GM23338 (cell line): Measurements from ENCODE around the gene GPR32. TPM values are rescaled to one million over a fixed set of nuclear protein-coding genes. Genes with fewer than 3 reads are reported as not detected.

Source experiments
- ATAC-seq: fragments of 200-7000 bp; cut with Tn5 transposase; 3 replicates; pipeline ENCODE4 v1.9.1; 2020
- DNase-seq: peaks from one replicate; pipeline ENCODE4 v3.0.0-alpha.2; 2015; ENCODE audit warnings: low spot score
- H2AFZ ChIP-seq: fragments of 200-600 bp; sonication (generic); 2 replicates; pipeline ENCODE4 v1.8.0; 2016; ENCODE audit warnings: antibody characterized with exemption, mild to moderate bottlenecking, moderate library complexity
- H3F3A ChIP-seq: fragments of 200-600 bp; sonication (generic); replicated peaks from 2 replicates; pipeline ENCODE4 v1.8.0; 2017; ENCODE audit warnings: antibody characterized with exemption, mixed run types, low read depth
- H3K27ac ChIP-seq: fragments of 200-600 bp; sonication (generic); 2 replicates; pipeline ENCODE4 v1.6.1; 2016; ENCODE audit warnings: low read depth
- H3K27me3 ChIP-seq: fragments of 200-600 bp; sonication (generic); 2 replicates; pipeline ENCODE4 v1.8.0; 2016; ENCODE audit warnings: mild to moderate bottlenecking, mixed run types, moderate library complexity; ENCODE audit not compliant: insufficient read depth
- H3K36me3 ChIP-seq: fragments of 200-600 bp; sonication (generic); 2 replicates; pipeline ENCODE4 v1.8.0; 2016; ENCODE audit warnings: mild to moderate bottlenecking; ENCODE audit not compliant: insufficient read depth
- H3K4me1 ChIP-seq: fragments of 200-600 bp; sonication (generic); 2 replicates; pipeline ENCODE4 v1.8.0; 2016; ENCODE audit warnings: mild to moderate bottlenecking, moderate library complexity; ENCODE audit not compliant: insufficient read depth
- H3K4me2 ChIP-seq: fragments of 200-600 bp; sonication (generic); 2 replicates; pipeline ENCODE4 v1.7.1; 2017; ENCODE audit warnings: mixed run types
- H3K4me3 ChIP-seq: fragments of 200-600 bp; sonication (generic); 2 replicates; pipeline ENCODE4 v1.6.1; 2016; ENCODE audit warnings: mixed run types
- H3K79me2 ChIP-seq: fragments of 200-600 bp; sonication (generic); replicated peaks from 2 replicates; pipeline ENCODE4 v1.8.0; 2017; ENCODE audit warnings: mild to moderate bottlenecking; ENCODE audit not compliant: insufficient read depth
- H3K9me2 ChIP-seq: fragments of 200-600 bp; sonication (generic); 2 replicates; pipeline ENCODE4 v1.8.0; 2017; ENCODE audit not compliant: insufficient read depth
- H4K20me1 ChIP-seq: fragments of 200-600 bp; sonication (generic); replicated peaks from 2 replicates; pipeline ENCODE4 v1.8.0; 2017; ENCODE audit warnings: mild to moderate bottlenecking; ENCODE audit not compliant: insufficient read depth
- H3K27ac Mint-ChIP-seq: 2 replicates; pipeline ENCODE4 v1.8.0; 2020; ENCODE audit warnings: inconsistent platforms, mild to moderate bottlenecking, moderate library complexity, mixed read lengths
- H3K27me3 Mint-ChIP-seq: 3 replicates; pipeline ENCODE4 v1.8.0; 2022; ENCODE audit warnings: low read depth, mild to moderate bottlenecking, moderate library complexity, mixed read lengths, inconsistent platforms; ENCODE audit not compliant: insufficient read depth, poor library complexity
- H3K36me3 Mint-ChIP-seq: 3 replicates; pipeline ENCODE4 v1.8.0; 2021; ENCODE audit warnings: low read depth, mild to moderate bottlenecking, inconsistent platforms, moderate library complexity, mixed read lengths
- H3K4me1 Mint-ChIP-seq: 3 replicates; pipeline ENCODE4 v1.8.0; 2020; ENCODE audit warnings: mild to moderate bottlenecking, inconsistent platforms, mixed read lengths
- H3K4me3 Mint-ChIP-seq: 3 replicates; pipeline ENCODE4 v1.8.0; 2021; ENCODE audit warnings: moderate library complexity, mild to moderate bottlenecking, inconsistent platforms, mixed read lengths
- H3K9me3 Mint-ChIP-seq: 3 replicates; pipeline ENCODE4 v1.8.0; 2020; ENCODE audit warnings: moderate library complexity, mild to moderate bottlenecking, inconsistent platforms, mixed read lengths
- CREB1 ChIP-seq: fragments of 250-450 bp; sonication (Bioruptor Pico); IDR thresholded peaks from 2 replicates; pipeline ENCODE4 v1.5.0; 2020; ENCODE audit warnings: low read depth, mild to moderate bottlenecking, moderate library complexity
- EZH2 ChIP-seq: fragments of 200-600 bp; sonication (generic); IDR thresholded peaks from one replicate; pipeline ENCODE4 v1.8.0; 2017; ENCODE audit warnings: antibody characterized with exemption, mild to moderate bottlenecking, low read depth; ENCODE audit not compliant: unreplicated experiment
- EZH2phosphoT487 ChIP-seq: fragments of 200-600 bp; sonication (generic); IDR thresholded peaks from one replicate; pipeline ENCODE4 v1.8.1; 2018; ENCODE audit warnings: antibody characterized with exemption; ENCODE audit not compliant: unreplicated experiment
- JUNB ChIP-seq: IDR thresholded peaks from one replicate; pipeline ENCODE4 v1.6.1; 2016; ENCODE audit warnings: antibody characterized with exemption; ENCODE audit not compliant: unreplicated experiment
- NANOG ChIP-seq: IDR thresholded peaks from 2 replicates; pipeline ENCODE4 v1.6.1; 2016; ENCODE audit warnings: antibody characterized with exemption, borderline replicate concordance
- POLR2AphosphoS5 ChIP-seq: IDR thresholded peaks from 2 replicates; pipeline ENCODE4 v1.6.1; 2016; ENCODE audit warnings: antibody characterized with exemption, low read depth
- STAT1 ChIP-seq: IDR thresholded peaks from one replicate; pipeline ENCODE4 v1.6.1; 2016; ENCODE audit warnings: antibody characterized with exemption; ENCODE audit not compliant: unreplicated experiment
- ZNF114 ChIP-seq: fragments of 250-450 bp; sonication (Bioruptor Pico); IDR thresholded peaks from 2 replicates; pipeline ENCODE4 v1.5.0; 2020; ENCODE audit warnings: mild to moderate bottlenecking, moderate library complexity
- ZNF331 ChIP-seq: fragments of 250-450 bp; sonication (Bioruptor Pico); IDR thresholded peaks from 2 replicates; pipeline ENCODE4 v1.5.0; 2020; ENCODE audit warnings: low read depth, mild to moderate bottlenecking, moderate library complexity
- polyA plus RNA-seq: library from polyadenylated mRNA; unstranded; fragments of >200 nt; fragmentation: Nextera tagmentation; extraction: Ambion mirVana; gene quantifications from 2 replicates; pipeline ENCODE4 v1.2.1, GENCODE V29; 2016
- total RNA-seq: library from RNA; depleted of rRNA; stranded (reverse); fragments of >200 nt; shearing (Covaris generic); gene quantifications from 2 replicates; pipeline ENCODE4 v1.2.3, GENCODE V29; 2014
- TF ChIP-seq, protein P1 (sequence below), 2 experiments: fragments of 200-600 bp in 1 of 2; sonication (generic) in 1 of 2; conservative IDR thresholded peaks; 2 replicates each; pipeline versions ENCODE4 v1.5.1 to v1.6.1; 2016 to 2017; ENCODE audit warnings: antibody characterized with exemption in 2 of 2, low read depth in 2 of 2, mild to moderate bottlenecking in 2 of 2, moderate library complexity in 1 of 2
- TF ChIP-seq, protein P2 (sequence below): fragments of 250-450 bp; sonication (Bioruptor Pico); IDR thresholded peaks from 2 replicates; pipeline ENCODE4 v1.5.0; 2020; ENCODE audit warnings: mild to moderate bottlenecking, moderate library complexity
- TF ChIP-seq, protein P3 (sequence below): IDR thresholded peaks from one replicate; pipeline ENCODE4 v1.6.1; 2018; ENCODE audit warnings: antibody characterized with exemption; ENCODE audit not compliant: unreplicated experiment
- TF ChIP-seq, protein P4 (sequence below): IDR thresholded peaks from 2 replicates; pipeline ENCODE4 v1.6.1; 2016; ENCODE audit warnings: antibody characterized with exemption

Gene GPR32
- total and polyA plus RNA-seq, 2 experiments from 2014 or later = not detected

DNA sequence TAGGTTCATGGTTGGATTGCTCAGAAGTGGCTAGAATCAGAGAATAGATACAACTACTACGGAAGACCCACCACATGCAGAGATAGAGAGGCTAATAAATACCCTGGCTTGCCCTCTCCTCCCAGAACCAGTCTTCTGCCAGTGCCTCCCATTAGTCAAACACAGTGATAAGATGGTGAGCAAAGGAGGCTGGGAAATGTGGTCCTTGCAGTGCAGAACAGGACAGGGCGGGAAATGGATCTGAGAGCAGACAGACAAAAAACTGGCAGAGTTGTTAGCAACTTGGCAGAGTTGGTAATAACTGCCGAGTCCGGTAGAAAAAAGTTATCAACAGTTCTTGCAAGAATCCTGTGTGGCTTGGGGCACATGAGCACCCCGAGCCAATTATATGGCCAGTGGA, 44.6 kb downstream of the GPR32 start:
- H3K4me1 ChIP-seq = peaks cover 7% of the 10 kb centered on the region; the same call in 1 of the 2 replicates
- peaks cover 22% of the 10 kb centered on the region for H3K27me3 Mint-ChIP-seq
- no peaks in the 10 kb centered on the region for H3K9me2 ChIP-seq
- H3K4me3 ChIP-seq = no peak overlapping the region
- no peak for DNase-seq
- H3K36me3 ChIP-seq = no peaks in the 10 kb centered on the region
- H3F3A ChIP-seq = no peaks in the 10 kb centered on the region
- no peak for ATAC-seq
- TF ChIP-seq POLR2AphosphoS5 = no peak
- TF ChIP-seq EZH2 = no peak
- TF ChIP-seq, protein P1, sequence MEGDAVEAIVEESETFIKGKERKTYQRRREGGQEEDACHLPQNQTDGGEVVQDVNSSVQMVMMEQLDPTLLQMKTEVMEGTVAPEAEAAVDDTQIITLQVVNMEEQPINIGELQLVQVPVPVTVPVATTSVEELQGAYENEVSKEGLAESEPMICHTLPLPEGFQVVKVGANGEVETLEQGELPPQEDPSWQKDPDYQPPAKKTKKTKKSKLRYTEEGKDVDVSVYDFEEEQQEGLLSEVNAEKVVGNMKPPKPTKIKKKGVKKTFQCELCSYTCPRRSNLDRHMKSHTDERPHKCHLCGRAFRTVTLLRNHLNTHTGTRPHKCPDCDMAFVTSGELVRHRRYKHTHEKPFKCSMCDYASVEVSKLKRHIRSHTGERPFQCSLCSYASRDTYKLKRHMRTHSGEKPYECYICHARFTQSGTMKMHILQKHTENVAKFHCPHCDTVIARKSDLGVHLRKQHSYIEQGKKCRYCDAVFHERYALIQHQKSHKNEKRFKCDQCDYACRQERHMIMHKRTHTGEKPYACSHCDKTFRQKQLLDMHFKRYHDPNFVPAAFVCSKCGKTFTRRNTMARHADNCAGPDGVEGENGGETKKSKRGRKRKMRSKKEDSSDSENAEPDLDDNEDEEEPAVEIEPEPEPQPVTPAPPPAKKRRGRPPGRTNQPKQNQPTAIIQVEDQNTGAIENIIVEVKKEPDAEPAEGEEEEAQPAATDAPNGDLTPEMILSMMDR (conservative IDR thresholded peaks at IDR 0.05; ENCODE audit: low read depth in 2 of 2) = no peak
- no peak for TF ChIP-seq EZH2phosphoT487
- no peak for TF ChIP-seq STAT1
- no peak for TF ChIP-seq CREB1 (CRISPR knock-in tag)
- TF ChIP-seq, protein P2, sequence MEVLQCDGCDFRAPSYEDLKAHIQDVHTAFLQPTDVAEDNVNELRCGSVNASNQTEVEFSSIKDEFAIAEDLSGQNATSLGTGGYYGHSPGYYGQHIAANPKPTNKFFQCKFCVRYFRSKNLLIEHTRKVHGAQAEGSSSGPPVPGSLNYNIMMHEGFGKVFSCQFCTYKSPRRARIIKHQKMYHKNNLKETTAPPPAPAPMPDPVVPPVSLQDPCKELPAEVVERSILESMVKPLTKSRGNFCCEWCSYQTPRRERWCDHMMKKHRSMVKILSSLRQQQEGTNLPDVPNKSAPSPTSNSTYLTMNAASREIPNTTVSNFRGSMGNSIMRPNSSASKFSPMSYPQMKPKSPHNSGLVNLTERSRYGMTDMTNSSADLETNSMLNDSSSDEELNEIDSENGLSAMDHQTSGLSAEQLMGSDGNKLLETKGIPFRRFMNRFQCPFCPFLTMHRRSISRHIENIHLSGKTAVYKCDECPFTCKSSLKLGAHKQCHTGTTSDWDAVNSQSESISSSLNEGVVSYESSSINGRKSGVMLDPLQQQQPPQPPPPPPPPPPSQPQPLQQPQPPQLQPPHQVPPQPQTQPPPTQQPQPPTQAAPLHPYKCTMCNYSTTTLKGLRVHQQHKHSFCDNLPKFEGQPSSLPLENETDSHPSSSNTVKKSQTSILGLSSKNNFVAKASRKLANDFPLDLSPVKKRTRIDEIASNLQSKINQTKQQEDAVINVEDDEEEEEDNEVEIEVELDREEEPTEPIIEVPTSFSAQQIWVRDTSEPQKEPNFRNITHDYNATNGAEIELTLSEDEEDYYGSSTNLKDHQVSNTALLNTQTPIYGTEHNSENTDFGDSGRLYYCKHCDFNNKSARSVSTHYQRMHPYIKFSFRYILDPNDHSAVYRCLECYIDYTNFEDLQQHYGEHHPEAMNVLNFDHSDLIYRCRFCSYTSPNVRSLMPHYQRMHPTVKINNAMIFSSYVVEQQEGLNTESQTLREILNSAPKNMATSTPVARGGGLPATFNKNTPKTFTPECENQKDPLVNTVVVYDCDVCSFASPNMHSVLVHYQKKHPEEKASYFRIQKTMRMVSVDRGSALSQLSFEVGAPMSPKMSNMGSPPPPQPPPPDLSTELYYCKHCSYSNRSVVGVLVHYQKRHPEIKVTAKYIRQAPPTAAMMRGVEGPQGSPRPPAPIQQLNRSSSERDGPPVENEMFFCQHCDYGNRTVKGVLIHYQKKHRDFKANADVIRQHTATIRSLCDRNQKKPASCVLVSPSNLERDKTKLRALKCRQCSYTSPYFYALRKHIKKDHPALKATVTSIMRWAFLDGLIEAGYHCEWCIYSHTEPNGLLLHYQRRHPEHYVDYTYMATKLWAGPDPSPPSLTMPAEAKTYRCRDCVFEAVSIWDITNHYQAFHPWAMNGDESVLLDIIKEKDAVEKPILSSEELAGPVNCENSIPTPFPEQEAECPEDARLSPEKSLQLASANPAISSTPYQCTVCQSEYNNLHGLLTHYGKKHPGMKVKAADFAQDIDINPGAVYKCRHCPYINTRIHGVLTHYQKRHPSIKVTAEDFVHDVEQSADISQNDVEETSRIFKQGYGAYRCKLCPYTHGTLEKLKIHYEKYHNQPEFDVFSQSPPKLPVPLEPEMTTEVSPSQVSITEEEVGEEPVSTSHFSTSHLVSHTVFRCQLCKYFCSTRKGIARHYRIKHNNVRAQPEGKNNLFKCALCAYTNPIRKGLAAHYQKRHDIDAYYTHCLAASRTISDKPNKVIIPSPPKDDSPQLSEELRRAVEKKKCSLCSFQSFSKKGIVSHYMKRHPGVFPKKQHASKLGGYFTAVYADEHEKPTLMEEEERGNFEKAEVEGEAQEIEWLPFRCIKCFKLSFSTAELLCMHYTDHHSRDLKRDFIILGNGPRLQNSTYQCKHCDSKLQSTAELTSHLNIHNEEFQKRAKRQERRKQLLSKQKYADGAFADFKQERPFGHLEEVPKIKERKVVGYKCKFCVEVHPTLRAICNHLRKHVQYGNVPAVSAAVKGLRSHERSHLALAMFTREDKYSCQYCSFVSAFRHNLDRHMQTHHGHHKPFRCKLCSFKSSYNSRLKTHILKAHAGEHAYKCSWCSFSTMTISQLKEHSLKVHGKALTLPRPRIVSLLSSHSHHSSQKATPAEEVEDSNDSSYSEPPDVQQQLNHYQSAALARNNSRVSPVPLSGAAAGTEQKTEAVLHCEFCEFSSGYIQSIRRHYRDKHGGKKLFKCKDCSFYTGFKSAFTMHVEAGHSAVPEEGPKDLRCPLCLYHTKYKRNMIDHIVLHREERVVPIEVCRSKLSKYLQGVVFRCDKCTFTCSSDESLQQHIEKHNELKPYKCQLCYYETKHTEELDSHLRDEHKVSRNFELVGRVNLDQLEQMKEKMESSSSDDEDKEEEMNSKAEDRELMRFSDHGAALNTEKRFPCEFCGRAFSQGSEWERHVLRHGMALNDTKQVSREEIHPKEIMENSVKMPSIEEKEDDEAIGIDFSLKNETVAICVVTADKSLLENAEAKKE (CRISPR knock-in tag) = no peak
- TF ChIP-seq, protein P3, sequence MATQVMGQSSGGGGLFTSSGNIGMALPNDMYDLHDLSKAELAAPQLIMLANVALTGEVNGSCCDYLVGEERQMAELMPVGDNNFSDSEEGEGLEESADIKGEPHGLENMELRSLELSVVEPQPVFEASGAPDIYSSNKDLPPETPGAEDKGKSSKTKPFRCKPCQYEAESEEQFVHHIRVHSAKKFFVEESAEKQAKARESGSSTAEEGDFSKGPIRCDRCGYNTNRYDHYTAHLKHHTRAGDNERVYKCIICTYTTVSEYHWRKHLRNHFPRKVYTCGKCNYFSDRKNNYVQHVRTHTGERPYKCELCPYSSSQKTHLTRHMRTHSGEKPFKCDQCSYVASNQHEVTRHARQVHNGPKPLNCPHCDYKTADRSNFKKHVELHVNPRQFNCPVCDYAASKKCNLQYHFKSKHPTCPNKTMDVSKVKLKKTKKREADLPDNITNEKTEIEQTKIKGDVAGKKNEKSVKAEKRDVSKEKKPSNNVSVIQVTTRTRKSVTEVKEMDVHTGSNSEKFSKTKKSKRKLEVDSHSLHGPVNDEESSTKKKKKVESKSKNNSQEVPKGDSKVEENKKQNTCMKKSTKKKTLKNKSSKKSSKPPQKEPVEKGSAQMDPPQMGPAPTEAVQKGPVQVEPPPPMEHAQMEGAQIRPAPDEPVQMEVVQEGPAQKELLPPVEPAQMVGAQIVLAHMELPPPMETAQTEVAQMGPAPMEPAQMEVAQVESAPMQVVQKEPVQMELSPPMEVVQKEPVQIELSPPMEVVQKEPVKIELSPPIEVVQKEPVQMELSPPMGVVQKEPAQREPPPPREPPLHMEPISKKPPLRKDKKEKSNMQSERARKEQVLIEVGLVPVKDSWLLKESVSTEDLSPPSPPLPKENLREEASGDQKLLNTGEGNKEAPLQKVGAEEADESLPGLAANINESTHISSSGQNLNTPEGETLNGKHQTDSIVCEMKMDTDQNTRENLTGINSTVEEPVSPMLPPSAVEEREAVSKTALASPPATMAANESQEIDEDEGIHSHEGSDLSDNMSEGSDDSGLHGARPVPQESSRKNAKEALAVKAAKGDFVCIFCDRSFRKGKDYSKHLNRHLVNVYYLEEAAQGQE = no peak
- TF ChIP-seq JUNB = no peak
- no peak for TF ChIP-seq ZNF114 (CRISPR knock-in tag)
- TF ChIP-seq ZNF331 = no peak
- no peak for TF ChIP-seq NANOG
- TF ChIP-seq, protein P4, sequence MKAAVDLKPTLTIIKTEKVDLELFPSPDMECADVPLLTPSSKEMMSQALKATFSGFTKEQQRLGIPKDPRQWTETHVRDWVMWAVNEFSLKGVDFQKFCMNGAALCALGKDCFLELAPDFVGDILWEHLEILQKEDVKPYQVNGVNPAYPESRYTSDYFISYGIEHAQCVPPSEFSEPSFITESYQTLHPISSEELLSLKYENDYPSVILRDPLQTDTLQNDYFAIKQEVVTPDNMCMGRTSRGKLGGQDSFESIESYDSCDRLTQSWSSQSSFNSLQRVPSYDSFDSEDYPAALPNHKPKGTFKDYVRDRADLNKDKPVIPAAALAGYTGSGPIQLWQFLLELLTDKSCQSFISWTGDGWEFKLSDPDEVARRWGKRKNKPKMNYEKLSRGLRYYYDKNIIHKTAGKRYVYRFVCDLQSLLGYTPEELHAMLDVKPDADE = no peak
- peaks cover 39% of the 10 kb centered on the region for H3K9me3 Mint-ChIP-seq
- peaks cover 5% of the 10 kb centered on the region for H3K36me3 Mint-ChIP-seq
- H3K27ac ChIP-seq = no peak overlapping the region
- H3K4me2 ChIP-seq = no peak overlapping the region
- H3K27me3 ChIP-seq = peaks cover 16% of the 10 kb centered on the region
- no peak overlapping the region for H3K27ac Mint-ChIP-seq
- H3K79me2 ChIP-seq = no peaks in the 10 kb centered on the region
- H3K4me3 Mint-ChIP-seq = no peak overlapping the region
- no peak overlapping the region for H2AFZ ChIP-seq
- peaks cover 19% of the 10 kb centered on the region for H3K4me1 Mint-ChIP-seq
- no peaks in the 10 kb centered on the region for H4K20me1 ChIP-seq
